Retina (tissue), 1 donor: Measurements from ENCODE around the gene C11orf87.

Experiments
- DNase-seq: peaks from one replicate; pipeline ENCODE4 v3.0.0-alpha.2; 2016

C11orf87 gene

GRCh38 chr11:109454857-109455256 lies 32.9 kb downstream of the C11orf87 start:
- DNase-seq, result no peak
